GM19099 (cell line): ENCODE measurements around the gene LOXL4.

Experiments used
- POLR2A ChIP-seq: IDR thresholded peaks from 3 replicates; pipeline ENCODE4 v1.6.1; 2011; ENCODE audit warnings: low read depth; ENCODE audit not compliant: insufficient read length; ENCODE audit errors: extremely low read depth

LOXL4 gene

DNA sequence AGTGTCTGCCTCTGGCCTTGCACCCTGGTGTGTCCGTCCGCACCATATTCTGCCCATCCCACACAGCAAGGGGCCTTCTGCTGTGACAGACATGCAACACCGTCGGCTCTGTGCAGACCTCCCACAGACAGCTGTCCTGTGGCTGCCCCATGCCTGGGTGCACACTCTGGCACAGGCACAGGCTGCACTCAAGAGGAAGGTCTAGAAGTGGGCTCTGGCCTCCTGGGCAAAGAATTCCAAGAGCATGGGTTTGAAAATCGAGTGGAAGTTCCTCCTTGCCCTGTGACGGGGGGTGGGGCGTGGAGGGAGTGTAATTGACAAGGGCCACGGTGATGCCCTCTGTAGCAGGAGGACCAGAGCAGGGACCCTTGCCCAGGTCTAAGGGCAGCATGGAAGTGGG, 4.3 kb upstream of the LOXL4 start:
- TF ChIP-seq POLR2A, result no peak

DNA sequence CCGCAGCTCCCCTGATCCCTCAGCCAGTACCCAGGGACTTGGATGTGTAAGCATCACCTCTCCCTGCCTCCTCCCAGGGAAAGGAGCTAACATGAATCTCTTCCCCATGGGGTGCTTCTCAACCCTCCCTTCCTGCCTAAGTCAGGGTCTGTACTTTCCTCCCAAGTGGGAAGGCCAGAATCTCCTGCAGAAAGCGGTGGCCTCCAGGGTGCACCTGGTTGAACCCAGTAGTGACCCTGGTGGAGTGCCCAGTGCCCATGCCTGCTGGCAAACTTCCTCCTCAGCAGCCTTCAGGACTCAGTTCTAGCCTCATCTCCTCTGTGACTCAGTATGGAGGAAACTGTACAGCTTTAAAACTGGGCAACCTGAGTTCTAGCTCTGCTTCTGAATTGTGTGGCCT, 2.8 kb upstream of the LOXL4 start:
- no peak for TF ChIP-seq POLR2A

- TF ChIP-seq POLR2A, result no peak
Measured at GRCh38 chr10:98270073-98270740, 2.2 kb upstream of the LOXL4 start.

DNA sequence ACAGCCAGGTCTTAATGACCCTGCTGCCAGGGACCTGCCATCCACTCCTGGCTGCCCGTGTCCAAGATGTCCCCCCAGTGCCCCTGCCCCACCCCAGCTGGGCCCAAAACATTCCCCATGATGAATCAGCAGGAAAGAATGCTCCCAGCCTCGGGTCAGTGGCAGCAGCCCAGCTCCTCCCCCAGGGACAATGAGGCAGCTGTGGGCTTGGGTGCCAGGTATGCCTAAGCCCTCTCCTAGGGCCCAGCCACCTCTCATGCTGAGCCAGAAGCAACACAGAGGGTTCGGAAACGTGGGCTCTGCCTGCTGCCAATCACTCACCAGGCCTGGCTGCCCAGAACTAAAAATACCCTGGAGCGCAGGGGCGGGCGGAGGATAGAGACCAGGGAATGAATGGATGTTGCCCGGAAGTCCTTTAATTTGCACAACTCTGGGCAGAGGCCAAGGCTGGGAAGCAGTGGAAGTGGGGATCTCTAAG, 1.5 kb upstream of the LOXL4 start:
- TF ChIP-seq POLR2A, result no peak

- no peak for TF ChIP-seq POLR2A
Measured at GRCh38 chr10:98268694-98269431, 869 bp upstream of the LOXL4 start.

DNA sequence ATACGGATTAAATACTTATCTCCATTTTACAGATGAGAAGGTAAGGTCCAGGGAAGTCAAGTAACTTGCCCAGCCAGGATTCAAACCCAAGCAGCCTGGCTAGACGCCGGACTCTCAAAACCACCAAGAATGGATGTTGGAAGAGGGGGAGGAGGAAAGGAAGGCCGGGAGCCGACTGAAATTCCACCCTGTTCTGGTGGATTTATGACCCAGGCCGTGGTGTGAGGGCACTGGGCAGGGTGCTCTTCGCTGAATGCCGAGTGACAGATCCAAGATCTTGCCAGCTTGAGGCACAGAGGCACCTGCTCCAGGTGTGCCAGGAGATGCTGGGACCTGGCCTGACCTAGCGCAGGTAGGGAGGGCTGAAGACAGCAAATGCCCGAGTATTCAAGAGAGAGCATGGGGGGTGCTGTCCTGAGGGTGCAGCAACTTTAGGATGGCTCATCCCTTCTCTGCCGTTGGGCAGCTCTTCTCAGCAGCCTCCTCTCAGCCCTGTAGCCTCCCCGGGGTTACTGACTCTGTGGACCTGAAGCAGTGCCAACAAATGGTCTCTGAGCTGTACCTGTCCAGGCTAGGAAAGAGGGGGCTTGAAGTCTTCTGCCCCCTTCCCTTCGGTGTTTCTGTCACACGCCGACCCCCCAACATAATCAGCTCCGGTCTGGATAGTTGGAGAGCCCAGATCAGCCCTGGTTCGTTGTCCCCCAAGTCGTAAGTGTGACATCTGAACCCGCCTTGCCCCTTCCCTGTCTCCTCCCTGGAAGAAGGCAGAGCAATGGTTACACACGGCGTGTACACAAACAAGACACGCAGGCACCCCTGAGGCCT, 713 bp downstream of the LOXL4 start:
- no peak for TF ChIP-seq POLR2A

DNA sequence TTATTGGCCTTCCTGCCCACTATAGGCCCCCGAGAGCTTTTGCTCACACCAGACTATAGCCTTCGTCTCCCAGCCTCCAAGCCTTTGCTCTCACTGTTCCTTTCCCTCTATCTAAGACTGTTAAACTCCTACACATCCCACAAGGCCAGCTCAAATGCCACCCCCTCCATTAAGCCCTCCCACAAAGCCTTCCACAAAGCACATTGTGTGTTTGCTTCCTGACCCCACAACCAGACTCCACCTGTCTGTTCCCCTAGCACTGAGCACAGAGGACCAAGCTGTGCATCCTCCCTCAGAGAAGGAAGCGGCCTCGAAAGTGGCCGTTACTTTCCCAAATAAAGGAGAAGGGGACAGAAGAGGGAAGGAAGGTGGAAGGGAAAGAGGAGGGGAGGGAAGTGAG, 1.3 kb downstream of the LOXL4 start:
- TF ChIP-seq POLR2A, result no peak

DNA sequence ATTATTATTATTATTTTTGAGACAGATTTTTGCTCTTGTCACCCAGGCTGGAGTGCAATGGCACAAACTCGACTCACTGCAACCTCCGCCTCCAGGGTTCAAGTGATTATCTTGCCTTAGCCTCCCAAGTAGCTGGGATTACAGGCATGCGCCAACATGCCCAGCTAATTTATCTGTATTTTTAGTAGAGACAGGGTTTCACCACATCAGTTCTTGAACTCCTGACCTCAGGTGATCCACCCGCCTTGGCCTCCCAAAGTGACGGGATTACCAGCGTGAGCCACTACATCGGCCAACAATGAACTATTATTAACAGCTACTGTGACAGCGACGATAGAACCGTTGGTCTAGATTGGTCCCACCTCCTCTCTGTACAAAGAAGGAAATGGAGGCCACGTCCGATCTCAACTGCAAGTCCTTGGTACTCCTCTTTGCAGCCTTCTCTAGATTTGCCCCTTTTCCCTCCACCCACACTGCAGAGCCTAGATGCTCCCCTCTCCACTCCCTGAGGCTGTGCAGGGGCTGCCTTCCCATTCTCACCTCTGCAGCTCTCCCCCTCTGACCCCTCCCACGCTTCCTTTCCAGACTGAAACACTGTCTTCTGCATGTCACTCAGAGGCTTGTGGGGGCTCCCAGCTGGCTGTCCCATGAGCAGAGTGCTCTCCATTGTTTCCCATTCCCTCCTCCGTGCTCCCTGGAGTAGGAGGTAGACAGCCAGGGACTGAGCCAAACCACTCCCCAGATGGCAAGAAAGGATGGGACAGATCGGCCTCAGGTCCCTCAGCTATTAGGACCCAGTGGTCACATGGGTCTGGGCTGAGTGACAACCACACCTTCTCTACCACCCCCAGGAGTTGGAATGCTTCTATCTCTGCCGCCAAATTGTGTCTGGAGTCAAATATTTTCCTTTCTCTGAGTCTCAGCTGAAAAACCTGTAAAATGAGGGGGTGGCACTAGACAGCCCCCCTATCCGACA, 2.3 kb downstream of the LOXL4 start:
- TF ChIP-seq POLR2A, result no peak

GRCh38 chr10:98264378-98265065, 3.5 kb downstream of the LOXL4 start:
- no peak for TF ChIP-seq POLR2A

- no peak for TF ChIP-seq POLR2A
Measured at GRCh38 chr10:98263088-98263487, 4.9 kb downstream of the LOXL4 start.

GRCh38 chr10:98262571-98262970, 5.4 kb downstream of the LOXL4 start:
- no peak for TF ChIP-seq POLR2A

GRCh38 chr10:98261436-98262277, 6.3 kb downstream of the LOXL4 start:
- TF ChIP-seq POLR2A, result no peak

GRCh38 chr10:98260752-98261151, 7.2 kb downstream of the LOXL4 start:
- no peak for TF ChIP-seq POLR2A
